Upper lobe of left lung (tissue), 4 donors: ENCODE results near the gene RAP1GDS1.

ENCODE experiments used
- CTCF ChIP-seq, 6 experiments: fragments of 450-650 bp in 4 of 6; fragments of 200-600 bp in 2 of 6; sonication (generic) in 2 of 6; IDR thresholded peaks; one replicate each; pipeline ENCODE4 v1.5.1; 2016 to 2019; ENCODE audit warnings: antibody characterized with exemption in 6 of 6
- POLR2A ChIP-seq, 4 donors: fragments of 450-650 bp; IDR thresholded peaks; one replicate each; pipeline ENCODE4 v1.5.1; 2016 to 2017; ENCODE audit warnings: antibody characterized with exemption in 4 of 4, mild to moderate bottlenecking in 2 of 4

- TF ChIP-seq CTCF (IDR thresholded peaks at IDR 0.05) (no peak), POLR2A (IDR thresholded peaks at IDR 0.05) (no peak)
These were observed 113.5 kb downstream of the RAP1GDS1 start for GRCh38 chr4:98374643-98375042.
